Measurements from ENCODE around the gene KRTAP7-1. TPM values are rescaled to one million over a fixed set of nuclear protein-coding genes. Genes with fewer than 3 reads are reported as not detected.

The KRTAP7-1 gene, protein sequence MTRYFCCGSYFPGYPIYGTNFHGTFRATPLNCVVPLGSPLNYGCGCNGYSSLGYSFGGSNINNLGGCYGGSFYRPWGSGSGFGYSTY
- total RNA-seq: not detected

DNA sequence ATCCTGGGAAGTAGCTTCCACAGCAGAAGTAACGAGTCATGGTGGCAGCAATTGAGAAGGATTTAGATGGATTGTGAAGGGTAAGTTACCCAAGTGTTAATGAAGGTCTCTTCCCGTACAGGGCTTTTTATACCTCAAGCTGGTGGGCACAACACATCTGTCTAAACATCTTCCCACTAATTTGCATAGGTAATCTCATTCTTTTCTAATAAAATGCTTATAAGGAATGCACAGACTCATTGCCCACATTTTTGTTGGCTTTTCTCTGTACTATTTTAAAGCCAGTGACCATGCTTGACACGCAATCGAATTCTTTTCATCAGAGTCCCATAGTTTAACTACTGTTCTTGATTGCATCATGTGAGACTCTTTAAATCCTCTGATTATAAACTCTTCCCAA, at the start of gene KRTAP7-1:
KRTAP7-1 (minus strand) TSS at position 101 of the 400 bp plus-strand sequence; CDS start at position 40, 61 bp downstream.
- no peak for DNase-seq (ENCODE audit: low spot score)

DNA sequence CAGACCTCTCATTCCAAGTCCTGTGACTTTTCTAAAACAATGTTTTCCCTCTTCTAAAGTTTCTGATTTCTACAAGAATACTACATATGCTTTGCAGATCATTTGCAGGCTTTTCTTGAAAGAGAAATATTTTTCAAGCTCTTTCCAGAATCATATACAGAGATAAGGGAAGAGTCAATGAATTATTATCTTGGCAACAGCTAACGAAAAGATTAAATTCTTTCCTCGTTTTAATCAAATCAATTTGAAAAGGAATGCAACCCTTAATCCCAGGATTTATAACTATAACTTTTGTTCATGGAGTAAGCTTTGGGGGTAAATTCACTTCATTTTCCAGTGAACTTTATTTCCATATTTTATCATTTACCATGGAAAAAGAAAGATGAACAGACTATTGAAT, 45.0 kb upstream of the KRTAP7-1 start:
- no peak for DNase-seq (ENCODE audit: low spot score)

DNA sequence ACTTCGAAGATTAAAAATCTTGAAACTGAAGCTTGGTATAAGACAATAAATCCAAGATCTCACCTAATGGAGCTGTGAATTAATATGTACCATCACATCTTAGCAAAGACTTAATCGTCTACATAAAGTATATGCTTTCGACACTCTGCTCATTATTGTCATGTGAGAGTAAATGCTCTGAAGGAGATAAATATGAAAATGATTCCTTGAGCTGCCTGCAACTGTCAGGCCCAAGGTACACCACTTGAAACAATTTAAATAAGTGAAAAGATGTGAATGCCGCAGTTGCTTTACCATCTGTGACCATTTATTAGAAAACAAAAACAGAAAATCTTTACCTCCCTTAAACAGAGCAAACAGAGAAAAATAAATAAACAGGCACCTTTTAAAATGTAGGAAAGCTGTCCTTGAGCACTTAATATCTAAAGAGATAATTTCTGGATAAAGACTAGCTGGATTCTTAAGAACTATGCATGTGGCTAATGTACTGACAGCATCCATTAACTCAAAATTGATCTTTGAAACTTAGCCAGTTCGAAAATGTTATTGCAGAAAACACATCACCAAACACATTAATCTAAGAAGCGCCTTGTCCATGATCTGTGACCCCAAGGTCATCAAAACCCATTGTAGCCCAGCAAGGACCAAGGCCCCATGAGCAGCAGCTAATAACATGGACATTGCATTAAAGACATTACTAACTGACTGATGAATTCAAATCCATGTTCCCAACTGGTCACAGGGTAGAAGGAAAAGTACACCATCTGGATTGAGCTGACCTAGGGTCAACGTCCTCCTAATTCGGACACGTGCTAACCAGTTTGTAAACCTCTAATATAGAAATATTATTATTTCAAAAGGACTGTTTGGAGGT, 18.3 kb upstream of the KRTAP7-1 start:
- no peak for DNase-seq (ENCODE audit: low spot score)

DNA sequence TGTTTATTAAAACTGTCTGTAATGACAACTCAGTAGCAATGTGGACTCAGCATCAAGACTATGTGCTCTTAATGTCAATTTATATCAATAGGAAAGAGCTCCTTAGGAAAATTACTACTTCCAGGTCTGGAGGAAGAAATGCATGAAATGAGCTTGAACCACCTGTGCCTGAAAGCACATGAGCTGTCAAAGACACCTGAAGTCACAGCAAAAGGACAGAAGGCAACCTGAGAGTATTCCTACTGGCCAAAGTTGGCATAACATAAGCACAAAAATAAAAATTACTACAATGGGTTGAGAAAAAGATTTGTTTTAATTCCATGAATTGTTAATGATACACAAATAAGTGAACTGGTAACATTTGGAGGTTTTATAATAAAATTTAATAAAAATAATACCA, 13.4 kb upstream of the KRTAP7-1 start:
- no peak for DNase-seq (ENCODE audit: low spot score)

DNA sequence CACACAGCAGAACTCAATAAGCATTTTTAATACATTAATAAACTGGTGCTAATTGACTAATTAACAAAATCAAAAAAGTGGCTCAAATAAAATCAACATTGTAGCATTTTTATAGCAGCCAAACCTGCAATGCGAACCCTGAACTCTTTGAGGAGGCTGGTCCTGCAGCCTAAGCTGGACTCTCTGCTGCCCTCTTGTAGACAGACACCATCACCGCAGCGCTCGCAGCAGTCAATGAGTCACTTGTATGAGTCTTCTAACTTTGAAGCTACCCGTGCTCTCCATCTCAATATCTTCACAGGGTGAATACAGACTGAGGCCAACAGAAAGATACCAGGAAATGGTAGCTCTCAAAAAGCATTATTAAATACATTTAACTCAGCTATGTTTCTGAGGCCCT, 9.7 kb upstream of the KRTAP7-1 start:
- peak; percentile 25 for DNase-seq (ENCODE audit: low spot score)

DNA sequence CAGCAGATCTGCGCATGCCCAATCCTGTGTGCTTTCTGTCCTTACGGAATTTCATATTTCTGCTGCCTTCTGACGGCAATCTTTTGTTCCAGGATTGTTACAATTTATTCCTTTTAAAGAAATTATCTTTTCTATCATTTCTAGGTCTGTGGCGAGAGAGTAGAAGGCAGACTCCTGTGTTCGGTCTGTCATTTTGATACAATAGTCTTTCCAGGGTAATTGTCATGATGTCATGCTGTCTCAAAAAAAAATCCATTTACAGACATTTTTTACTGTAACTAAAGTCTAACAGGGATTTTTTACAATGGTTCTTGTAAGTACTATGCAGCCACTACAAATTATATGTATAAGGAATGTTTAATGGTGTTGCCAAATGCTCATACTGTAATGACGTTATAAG, 9.0 kb upstream of the KRTAP7-1 start:
- no peak for DNase-seq (ENCODE audit: low spot score)

DNA sequence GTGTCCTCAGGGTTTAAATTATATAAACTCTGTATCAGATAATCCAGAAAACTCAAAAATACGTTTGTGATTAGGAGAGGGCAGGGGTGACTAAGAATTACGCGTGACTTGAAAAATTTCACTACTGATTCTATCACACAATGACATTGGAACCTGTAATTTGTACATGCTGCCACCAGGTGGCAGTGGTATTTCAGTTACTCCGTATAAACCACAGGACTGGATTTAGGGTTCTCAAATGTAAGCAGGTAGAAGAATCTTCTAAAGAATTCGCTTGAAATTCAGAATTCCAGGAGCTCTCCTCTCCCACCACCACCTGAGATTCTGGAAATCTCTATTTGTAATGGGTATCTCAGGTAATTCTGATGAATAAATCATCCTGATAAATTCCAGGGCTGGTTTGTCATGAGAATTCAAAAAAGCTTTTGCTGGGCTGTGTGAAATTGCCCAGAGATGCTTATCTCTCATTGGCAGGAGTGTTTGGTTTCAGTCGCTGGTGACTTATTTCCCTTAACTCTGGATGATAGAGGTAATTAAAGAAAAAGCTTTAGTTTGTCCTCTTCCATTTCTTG, 1.7 kb upstream of the KRTAP7-1 start:
- no peak for DNase-seq (ENCODE audit: low spot score)

DNA sequence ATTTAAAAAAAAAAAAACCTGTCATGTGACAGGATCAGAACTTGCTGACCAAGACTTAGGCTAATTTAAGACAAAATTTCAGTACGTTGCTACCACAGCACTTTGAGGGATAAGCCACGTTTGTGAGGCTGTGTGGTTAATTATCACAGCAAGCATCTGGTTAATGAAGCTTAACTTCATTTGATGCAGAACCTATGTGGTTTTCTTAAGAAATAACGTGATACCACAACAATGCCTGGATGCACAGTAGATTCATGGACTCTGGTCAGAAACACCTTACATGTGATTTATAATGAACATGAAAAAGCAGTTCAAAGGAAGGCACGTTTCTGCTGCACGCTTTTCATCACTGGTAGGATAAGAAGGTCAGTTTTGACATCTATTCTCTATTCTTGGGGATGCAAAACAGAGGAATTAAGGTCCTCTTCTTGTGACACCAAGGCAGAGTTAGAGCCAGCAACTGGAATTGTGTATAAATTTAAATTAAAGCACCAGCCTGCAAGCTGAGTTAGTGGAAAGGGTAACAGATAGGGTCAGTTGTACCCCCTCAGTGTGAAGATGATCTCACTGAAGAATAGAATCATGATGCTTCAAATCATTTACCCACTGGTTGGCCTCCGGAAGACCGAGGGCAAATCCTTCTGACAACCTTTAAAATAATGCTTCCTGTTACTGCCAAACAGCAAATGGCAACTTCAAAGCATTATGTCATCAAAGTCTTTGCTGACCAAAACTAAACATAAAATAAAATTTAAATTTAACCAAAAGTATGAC, 10.5 kb downstream of the KRTAP7-1 start:
- no peak for DNase-seq (ENCODE audit: low spot score)

DNA sequence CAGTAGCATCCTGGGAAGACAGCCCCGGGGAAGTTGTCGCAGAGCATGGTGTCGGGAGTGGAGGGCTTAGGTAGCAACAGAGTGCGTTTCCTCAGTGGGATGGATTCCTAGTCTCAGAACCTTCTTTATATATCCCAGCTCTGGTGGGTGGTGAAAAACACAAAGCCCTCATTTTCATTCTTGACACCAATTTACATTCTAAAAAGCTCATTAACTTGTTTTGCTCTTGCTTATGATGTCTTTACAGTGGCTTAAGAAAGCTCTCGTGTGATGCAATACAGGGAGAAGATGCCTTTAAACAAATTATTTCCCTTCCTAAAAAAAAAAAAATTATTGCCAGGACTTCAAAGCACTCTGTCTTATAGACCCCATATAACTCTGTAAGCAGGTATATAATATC, 16.4 kb downstream of the KRTAP7-1 start, which contains the start of gene KRTAP8-1:
KRTAP8-1 (minus strand) TSS at position 101 of the 400 bp plus-strand sequence; CDS start at position 47, 54 bp downstream.
- DNase-seq (ENCODE audit: low spot score): no peak

DNA sequence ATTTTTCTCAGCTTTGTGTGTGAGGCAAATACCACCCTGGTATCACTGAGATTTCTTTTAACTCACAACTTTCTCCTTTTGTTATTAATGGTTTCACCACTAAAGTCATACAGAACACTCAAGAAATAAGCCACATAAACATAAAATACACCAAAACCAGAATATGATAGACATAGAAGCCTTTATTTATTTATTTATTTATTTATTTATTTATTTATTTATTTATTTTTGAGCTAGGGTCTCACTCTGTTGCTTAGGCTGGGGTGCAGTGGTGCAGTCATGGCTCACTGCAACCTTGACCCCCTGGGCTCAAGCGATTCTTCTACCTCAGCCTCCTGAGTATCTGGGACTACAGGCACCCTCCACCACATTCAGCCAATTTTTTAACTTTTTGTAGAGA, 29.0 kb downstream of the KRTAP7-1 start:
- DNase-seq (ENCODE audit: low spot score): no peak

DNA sequence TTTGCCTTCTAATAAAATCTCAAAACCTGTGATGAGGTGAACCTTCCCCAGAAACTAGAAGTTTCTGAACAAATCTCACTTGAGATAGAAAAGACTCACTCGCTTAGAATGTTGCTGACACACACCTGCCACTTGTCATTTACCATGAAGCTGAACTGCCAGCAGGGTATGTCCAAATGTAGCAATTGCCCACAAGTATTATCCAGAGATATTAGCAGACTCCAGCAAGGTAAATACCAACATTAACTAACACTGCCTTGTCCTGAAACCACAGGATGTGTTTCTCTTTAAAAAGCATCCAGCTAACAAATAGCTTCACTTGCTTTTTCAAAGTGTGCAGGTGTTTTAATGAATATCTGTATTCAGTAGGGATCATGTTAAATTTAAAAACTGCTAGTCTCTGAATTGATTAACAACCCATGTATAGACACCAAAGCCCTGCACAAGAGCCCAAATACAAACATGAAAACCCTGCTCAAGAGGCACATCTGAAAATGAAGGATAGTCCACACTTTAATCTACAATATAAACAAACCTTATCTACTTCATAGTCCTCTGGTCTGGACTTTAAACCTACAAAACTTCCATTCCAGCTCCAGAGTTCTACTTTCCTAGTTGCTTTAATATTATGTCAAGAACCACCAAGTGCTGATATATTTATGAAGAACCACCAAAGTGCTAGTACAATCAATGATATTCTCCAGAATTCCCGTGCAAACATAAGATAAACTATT, 35.8 kb downstream of the KRTAP7-1 start:
- DNase-seq (ENCODE audit: low spot score): no peak

DNA sequence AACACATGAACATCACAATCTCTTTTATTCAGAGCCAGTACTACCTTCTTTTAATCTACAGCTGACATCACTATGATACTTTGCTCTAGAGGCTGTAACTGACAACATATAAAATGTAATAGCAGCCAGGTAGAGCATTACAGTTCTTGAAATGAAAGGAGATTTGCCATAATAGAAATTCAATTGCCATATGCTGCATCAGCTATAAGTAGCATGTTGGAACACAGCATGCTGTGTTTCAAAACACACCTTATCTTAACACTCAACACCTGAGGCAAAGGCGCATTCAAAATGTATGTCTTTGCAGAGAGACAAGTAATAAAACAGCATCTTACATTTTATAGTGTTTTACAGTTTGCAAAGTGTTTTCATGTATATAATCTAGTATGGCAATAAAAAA, 50.3 kb downstream of the KRTAP7-1 start:
- DNase-seq (ENCODE audit: low spot score): no peak

Other genes with a start within 250 kb of the KRTAP7-1 start
- gene KRTAP22-2, start 239.4 kb downstream of the KRTAP7-1 start, total RNA-seq: not detected
- not detected for gene KRTAP6-3, start 237.3 kb downstream of the KRTAP7-1 start, total RNA-seq
- not detected for gene KRTAP6-2, start 230.9 kb downstream of the KRTAP7-1 start, total RNA-seq
- gene KRTAP22-1, start 228.7 kb downstream of the KRTAP7-1 start, total RNA-seq: not detected
- not detected for gene KRTAP6-1, start 215.8 kb downstream of the KRTAP7-1 start, total RNA-seq
- not detected for gene KRTAP20-1, start 213.3 kb downstream of the KRTAP7-1 start, total RNA-seq
- not detected for gene KRTAP20-4, start 209.1 kb downstream of the KRTAP7-1 start, total RNA-seq
- gene KRTAP20-2, start 194.6 kb downstream of the KRTAP7-1 start, total RNA-seq: not detected
- gene KRTAP20-3, start 186.9 kb downstream of the KRTAP7-1 start, total RNA-seq: not detected
- not detected for gene KRTAP21-3, start 111.0 kb downstream of the KRTAP7-1 start, total RNA-seq
- gene KRTAP21-2, start 82.5 kb downstream of the KRTAP7-1 start, total RNA-seq: not detected
- gene KRTAP21-1, start 74.3 kb downstream of the KRTAP7-1 start, total RNA-seq: not detected
- gene KRTAP8-1, start 16.5 kb downstream of the KRTAP7-1 start, total RNA-seq: not detected
- gene KRTAP11-1, start 51.8 kb upstream of the KRTAP7-1 start, total RNA-seq: 0.23 TPM
- gene KRTAP19-8, start 208.7 kb upstream of the KRTAP7-1 start, total RNA-seq: not detected

Measured in mucosa of gallbladder (tissue), 1 donor.